Astrocyte of the hippocampus (primary cell): ENCODE results near the gene CTR9.

Experiments used
- DNase-seq: peaks from one replicate; pipeline ENCODE4 v3.0.0; 2011; ENCODE audit warnings: low read depth, low spot score

Gene CTR9

DNA sequence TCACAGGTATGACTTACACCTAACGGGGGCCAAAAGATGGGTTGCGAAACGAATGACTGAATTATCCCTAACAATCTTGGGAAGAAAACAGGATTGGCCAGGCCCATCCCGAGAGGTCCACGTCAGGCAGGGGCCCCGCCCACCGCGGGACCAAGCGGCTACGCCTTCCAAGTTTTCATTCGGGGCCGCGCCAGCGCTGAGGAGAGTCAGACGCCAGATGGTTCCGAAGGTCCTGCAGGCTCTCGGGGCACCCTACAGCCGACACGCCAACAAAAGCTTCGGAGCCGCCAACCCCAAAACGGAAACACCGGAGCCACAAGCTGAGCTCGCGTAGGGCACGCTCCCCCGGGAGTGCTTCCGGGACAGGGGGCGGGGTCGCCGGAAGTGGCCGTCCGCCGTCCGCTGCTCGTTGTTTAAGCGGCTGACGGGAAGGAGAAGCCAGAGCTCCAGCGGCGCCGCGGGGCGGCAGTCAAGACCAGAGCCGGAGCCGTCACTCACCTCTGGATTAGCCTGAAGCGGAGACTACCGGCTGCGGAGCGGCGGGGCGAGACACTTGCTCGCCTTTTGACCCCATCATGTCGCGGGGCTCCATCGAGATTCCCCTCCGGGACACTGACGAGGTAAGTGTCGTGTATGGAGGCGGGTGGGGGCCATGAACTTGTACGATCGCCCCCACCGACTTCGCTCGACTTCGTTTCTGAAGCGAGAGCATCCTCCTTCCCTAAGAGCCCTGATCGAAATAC lies at the start of gene CTR9:
CTR9 (plus strand) TSS at position 409 of the 743 bp plus-strand sequence; CDS start at position 576, 167 bp downstream.
- peak; percentile 97 for DNase-seq

DNA sequence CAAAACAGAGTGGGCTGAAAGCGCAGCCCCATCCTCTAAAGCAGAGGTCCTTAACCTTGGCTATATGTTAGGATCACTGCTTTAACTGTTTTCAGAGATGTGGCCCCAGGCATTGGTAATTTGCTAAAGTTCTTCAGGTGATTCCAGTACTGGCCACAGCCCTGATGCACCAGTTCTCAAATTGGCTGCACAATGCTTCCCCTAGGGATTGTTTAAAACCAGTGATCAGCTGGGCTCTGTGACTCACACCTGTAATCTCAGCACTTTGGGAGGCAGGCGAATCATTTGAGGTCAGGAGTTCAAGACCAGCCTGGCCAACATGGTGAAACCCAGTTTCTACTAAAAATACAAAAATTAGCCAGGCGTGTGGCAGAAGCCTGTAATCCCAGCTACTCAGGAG lies 49.1 kb upstream of the CTR9 start:
- DNase-seq, result no peak

DNA sequence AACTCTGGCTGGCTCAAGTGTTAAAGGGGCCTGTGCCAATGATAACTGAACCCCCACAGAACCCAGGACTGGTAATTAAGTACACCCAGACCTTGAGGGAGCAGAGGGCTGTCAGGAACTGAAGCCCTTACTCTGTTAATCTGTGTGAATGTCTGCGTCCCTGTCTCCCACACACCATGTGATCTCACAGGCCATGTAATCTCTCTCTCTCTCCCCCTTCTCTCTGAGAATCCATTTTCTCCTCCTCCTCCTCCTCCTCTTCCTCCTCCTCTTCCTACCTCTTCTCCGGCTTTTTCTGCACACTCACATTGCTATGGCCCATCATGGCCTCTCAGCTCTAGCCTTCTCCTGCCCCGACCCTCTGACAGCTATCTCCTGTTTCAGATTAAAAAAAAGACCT lies 42.9 kb upstream of the CTR9 start:
- DNase-seq, result no peak

DNA sequence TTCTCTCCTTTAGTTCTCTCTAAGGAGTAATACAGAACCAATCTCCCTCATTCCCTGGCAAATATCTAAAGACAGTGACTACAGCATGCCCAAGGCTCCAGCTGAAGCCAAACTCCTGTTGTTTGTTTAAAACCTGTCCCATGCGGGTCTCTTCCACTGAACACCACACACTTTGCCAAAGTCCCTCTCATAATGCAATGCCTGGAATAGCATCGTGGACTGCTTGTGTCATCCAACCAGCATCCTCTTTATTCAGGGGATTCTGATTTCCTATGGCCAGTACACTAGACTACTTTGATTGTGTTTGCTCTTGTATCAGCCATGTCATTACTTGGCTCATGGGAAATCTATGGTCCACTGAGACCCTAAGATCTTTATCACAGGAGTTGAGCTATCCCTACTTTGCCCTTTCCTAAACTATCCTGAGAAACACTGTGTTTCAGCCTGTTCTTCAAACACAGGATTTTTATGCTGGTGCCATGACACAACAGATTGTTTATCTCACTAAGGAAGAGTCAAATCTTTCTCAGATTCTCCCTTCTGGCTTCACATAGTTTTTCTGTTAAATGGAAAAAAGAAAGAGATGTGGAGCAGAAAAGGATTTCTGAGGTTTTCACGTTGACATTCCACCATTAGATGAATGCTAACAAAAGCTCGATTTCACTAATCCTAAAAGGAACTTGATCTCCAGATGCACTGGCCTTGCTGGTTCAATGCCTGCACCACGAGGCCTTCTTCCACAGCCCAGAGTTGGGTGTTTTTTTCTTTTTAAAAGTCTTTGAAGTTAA lies 41.6 kb upstream of the CTR9 start:
- DNase-seq, result no peak

DNA sequence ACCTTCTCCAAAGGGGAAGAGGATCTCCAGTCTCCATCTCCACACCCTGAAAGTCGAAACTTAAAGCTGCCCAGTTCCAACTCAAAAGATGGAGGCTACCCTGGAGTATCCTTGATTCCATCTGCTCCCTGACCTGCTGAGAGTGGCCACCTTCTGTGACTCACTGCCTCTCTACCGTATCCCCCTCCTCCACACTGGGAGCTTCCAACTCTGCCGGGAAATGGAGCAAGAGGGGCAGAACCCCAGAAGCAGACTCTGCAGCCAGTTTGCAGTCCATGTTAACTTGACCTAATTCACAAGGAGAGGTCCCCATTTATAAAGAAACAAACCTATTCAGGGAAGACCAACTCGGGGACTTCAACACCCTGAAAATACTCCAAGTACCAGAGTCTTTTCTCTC lies 35.5 kb upstream of the CTR9 start:
- no peak for DNase-seq

DNA sequence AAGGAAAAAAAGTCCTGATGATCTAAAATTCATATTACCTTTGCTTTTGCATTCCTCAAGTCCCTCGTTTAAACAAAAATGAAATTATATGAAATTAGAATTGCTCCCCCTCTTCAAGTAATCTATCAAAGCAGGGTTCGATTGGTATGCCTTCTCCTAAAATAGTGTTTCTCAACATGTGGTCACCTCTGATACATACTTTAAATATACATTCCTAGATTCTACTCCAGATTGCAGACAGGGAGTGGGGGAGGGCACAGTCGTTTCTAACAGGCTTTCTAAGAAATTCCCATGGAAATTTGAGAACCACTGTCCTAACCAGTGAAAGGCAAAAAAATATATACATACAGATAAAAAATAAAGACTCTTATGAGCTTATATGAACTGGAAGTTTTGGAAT lies 34.9 kb upstream of the CTR9 start:
- no peak for DNase-seq

DNA sequence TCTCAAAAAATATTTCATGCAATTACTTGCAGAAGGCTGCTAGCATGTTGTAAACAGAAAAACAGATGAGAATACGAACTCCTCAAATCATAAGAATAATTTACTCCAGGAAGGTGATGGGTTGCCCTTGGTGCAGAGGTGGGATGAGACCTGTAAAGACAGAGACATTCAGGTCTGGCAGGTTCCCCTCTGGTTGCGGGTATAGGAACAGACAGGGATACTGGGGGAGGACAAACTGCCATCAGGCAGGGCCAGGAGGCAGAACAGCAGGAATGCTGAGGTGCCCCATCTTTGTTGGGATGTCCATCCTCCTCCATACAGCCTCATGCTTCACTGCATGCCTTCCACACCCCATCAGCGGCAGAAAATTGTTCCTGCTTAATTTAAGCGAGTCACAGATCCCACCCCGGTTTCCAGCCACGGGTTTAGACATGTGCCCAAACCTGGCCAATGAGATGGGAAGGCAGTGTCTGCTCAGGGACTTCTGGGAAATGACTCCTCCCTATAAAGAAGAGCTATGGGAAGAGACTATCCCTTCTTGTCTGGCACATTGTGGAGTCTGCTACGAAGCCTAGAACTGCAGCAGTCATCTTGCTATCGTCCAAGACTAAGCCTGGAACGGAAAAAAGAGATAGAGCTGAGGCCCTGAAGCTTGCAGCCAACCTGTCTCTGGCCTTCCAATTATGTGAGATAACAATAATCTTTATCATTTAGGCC lies 34.3 kb upstream of the CTR9 start:
- DNase-seq, result no peak

DNA sequence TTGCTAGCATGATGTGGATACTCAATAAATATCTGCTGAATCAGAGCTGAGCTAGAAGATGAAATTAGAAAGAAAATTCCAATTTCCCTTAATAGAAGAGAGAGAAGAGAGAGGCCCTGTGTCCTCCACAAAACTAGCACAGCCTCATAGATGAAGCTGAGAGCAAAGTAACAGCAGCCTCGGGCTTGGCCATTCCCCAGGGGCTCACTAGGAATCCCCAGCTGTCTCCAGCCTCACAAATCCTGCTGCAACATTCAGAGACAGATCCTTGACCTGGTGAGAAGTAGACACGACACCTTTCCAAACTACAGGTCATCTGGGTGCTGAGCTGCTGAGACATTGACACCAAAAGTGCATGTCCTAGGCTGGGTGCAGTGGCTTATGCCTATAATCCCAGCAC lies 31.4 kb upstream of the CTR9 start:
- no peak for DNase-seq

DNA sequence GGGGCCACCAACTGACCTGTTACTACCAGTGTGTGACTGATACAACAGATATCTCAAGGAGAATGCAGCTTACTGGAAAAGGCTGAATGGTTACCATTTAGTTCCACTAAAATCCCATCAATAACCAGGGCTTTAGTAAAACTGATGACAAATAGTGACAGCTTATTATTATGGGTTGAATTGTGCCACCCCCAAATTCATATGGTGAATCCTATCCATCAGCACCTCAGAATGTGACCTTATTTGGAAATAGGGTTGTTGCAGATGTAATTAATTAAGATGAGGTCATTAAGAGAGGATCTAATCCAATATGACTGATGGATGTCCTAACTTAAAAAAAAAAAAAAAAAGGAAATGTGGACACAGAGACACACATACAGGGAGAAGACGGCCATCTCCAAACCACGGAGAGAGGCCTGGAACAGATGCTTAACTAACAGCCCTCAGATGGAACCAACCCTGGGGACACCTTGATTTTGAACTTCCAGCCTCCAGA lies 30.1 kb upstream of the CTR9 start:
- no peak for DNase-seq

DNA sequence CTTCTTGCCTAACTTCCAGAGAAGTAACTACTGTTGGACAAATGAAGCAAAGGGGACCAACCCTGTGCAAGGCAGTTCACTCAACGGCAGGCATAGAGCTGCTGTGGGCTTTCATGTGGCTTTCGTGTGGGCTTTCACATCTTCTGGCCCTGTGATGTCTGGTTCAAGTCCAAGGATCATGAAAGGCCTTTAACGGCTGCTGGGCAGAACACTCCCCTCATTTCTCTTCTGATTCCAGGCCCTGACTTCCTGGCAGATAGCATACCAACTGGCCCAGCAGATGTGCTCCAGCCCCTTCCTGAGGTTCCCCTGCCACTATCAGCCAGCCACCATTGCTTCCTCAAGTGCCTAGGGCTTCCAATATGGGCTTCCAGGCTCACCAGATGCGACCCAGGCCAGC lies 28.7 kb upstream of the CTR9 start:
- no peak for DNase-seq

DNA sequence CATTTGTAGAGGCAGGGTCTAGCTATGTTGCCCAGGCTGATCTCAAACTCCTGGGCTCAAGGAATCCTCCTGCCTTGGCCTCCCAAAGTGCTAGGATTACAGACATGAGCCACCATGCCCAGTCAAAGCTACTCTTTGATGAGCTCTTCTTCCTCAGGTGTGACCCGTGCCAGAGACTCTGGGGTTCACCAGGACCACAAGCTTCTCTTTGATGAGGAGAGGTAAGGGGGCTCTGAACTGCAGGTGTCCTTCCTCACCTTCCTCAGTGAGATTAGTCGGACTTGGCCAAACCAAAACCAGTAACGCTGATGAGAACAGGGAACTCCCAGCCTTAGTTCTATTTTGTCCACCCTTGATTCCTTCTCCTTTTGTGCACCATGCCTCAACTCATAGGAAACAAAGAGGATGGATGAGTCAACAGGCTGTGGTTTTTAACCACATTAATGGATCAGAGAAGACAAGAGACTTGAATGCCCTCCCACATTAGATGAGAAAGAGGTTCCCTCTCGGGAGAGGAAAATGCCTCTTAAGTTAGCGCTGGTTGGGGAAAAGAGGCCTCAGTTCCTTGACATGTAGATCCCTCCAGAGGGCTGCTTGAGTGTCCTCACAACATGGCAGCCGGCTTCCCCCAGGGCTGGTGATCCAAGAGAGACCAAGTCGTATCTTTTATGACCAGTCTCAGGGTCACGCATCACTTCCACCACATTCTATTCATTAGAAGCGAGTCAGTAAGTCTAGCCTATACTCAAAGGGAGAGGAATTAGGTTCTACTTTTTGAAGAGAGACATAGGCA lies 25.7 kb upstream of the CTR9 start:
- DNase-seq, result peak; percentile 81

DNA sequence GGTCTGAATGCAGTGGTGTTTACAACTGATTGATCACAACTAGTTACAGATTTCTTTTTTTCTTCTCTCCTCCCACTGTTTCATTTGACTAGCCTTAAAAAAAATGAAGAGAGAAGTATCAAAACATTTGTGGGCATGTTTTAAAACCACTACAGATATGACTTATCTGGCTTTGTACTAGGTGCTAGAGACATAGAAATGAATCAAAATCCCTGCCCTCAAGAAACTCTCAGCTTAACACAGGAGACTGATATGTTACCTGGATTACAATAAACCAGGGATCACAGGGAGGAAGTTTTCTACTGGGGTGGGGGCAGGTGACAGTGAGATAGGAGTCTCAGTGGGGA lies 25.2 kb upstream of the CTR9 start:
- no peak for DNase-seq

DNA sequence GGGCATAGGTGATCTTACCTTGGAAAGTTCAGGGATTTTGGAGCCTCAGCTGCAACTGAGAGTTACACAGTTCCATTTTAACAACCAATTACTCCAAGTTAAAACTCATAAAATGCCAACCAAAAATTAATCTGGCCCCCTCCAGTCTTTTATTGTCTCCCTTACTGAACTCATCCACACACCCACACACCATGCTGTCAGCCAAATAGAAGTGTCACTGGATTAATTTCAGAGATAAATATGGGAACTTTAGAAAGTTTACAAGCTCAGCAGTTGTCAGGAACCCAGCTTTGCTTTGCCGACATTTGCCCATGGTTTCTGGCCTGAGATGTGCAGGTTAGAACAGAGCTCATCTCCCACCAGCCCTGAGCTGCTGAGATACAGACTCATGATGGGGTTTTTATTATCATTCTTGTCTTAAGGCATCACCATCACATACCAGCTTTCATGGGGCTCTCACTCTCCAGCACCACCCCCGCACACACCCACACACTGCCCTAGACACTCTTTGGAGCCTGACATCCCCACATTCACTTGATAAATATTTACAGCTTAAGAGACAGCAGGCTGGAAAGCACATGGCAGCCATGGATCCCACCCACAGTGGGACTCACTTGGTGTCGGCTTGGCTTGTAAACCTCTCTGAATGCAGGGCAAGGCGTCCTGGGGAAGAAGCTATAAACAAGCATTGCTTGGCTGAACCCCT lies 23.7 kb upstream of the CTR9 start:
- DNase-seq, result no peak

DNA sequence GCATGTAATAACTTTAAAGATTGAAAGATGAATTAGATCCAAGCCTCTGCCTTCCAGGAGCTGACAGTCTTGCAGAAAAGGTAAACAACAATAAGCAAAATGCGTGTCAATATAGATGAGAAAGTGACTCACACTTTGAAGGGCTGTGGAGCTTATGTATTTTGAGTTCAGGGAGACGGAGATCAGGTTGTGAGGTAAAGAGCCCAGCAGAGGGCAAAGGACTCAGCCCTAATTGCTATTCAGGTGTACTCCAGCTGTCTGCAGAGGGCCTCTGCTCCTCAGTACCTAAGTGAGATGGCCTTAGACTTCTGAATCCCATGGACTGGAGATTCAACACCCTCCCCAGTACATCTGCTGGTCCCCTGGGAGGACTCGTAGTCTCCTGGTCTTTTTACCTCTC lies 22.9 kb upstream of the CTR9 start:
- no peak for DNase-seq

DNA sequence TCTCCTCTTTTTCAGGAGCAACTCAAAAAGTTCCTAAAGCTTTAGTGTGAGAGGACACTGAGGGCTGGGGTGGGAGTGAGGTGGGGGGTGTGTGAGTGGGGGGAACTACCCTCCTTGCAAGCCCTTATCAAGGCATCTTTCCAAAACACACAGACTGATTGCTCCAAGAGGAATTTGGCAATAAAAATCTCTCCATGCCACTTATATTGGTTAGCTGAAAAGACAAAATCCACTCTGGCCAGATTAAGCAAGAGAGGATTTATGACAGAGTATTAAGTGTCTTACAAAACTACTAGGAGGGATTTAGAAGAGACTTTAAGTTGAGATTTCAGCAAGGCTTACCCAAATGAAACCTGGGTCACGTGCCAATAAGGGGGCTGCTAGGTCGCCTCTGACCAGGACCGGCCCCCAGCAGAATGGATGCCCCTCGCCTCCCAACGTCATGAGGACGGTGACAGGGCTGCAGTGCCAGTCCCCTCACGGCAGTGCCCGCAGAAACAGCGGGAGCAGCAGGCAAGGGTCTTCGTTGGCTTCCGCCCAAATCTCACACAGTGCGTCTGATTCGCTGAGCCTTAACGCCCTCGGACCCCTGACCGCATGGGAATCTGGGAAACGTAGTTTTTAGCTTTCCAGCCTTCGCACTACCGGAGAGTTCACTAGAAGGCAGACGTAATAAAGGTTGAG lies 22.1 kb upstream of the CTR9 start:
- DNase-seq, result peak; percentile 17

DNA sequence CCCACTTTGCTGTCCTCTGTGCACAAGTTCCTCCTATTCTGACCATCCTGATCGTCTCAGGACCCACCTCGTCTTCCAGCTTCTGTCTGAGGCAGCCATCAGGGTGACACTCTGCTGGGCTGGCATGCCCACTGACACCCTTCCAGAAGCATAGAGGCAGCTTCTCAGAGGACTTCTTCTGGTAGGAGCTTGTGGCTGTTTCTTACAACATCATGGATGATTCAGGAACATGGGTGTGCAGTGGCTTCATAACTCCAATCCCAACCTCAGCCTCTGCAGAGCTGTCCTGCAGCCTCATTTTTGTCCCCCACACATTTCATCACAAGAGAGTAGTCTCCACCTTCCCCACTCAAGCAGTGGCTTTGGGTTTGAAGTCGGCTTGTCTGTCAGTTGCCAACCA lies 20.9 kb upstream of the CTR9 start:
- DNase-seq, result no peak

DNA sequence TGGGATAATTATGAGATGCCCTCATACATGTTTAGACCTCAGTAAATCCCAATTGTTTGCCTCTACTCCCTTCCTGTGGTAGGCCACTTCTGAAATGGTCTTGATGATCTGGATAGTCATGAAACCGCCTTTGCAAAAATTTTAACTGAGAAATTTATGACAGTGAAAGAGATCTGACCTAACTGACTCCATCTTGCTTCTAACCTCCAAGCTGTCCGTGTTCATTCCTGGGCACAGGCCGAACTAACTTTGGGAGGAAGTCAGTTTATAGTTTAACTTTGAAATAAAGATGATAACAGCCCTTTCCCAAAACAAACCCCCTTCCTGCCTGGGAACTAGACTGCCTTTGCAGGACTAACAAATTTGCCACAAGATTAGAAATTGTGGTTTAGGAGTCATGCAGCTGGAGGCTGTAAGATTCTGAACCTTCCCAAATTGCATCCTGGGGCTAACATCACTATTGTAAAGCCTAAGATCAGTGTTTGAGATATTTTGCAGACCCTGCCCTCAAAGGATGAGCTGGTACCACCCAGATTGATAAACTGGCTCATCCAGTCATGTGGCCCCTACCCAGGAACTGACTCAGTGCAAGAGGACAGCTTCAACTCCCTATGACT lies 19.9 kb upstream of the CTR9 start:
- no peak for DNase-seq

DNA sequence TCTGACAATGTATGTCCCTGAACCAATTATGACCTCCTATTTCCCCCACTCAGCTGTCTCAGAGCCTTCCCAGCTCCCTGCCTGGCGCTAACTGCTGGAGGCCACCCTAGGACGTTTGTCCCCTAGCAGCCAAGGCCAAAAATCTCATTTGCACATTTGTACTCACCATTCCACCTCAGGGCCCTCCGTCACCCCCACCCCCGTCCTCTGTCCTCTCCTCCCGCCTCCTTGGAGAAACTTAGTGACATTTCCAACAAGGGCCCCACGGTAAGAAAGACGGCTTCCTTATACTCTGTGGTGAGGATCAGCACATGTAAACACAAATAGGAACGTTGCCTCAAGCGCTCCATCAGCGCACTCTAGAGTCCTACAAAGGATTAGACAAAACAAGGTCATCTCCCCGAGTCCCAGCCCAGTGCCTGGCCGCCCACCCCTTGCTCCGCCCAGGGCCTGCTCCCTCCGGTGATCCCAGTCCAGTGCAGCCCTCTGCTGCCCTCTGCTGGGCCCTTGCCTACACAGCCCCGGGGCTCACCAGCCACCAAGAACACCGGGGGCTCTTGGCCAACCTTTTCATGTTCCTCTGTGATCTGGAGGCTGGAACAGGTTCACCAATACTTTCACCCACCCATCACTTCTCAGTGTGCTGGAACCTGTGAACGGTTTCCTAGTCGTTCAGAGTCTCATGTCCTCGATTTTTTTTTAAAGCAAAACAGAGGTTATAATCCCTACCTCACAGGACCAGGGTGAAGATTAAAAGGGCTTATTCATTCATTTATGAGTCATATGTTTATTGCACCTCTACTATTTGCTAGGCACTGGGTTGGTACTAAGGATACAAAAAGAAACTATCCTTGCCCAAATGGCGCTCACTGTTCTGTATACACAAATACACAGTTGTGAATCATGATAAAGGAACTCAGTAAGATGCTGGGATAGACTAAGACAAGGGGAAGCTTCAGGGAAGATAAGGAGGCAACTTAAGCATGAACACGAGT lies 15.3 kb upstream of the CTR9 start:
- peak; percentile 97 for DNase-seq
